Measurements from ENCODE around the gene ADAMTS2.

ADAMTS2 gene

DNA sequence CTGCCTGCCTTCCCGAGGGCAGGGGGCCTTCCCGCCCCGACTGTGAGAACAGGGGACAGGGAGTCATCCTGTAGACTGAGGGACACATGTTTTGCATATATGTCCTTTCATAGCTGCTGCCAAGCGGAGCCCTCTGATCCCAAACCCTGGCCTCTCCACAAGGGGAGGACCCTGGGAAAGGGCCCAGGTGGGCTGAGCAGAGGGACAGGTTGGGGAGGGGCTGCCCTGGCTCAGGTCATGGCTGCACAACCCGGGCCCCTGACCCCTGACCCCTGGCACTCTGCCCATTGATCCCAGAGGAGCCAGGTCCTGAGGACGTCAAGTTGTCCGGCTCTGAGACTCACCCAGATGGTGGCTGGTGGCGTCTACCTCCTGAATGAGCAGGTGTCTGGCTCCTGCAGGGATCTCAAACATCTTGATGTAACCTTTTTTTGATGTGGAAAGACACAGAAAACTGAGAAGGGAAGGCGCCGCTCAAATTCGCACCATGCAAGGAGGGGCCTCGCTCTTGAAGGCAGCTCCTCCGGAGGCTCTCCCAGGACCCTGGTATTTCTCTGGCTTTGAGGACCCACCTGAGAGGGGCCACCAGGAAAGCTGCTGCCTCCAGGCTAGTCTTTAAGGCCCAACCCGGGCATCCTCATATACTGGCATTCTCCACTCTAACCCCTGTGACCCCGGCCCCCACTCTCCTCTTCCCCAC lies 213.2 kb downstream of the ADAMTS2 start:
- no peaks in the 10 kb centered on the region for H3K4me1 ChIP-seq (ENCODE audit: insufficient read depth, poor library complexity, severe bottlenecking)
- peak; percentile 57 for DNase-seq (ENCODE audit: low spot score)
- H3K9me3 ChIP-seq (ENCODE audit: severe bottlenecking), result peaks cover 25% of the 10 kb centered on the region
- ATAC-seq (ENCODE audit: low read depth), result no peak
- no peaks in the 10 kb centered on the region for H3K36me3 ChIP-seq (ENCODE audit: low read depth)
- no peak overlapping the region for H3K27ac ChIP-seq (ENCODE audit: poor library complexity, severe bottlenecking)
- TF ChIP-seq, protein P1, sequence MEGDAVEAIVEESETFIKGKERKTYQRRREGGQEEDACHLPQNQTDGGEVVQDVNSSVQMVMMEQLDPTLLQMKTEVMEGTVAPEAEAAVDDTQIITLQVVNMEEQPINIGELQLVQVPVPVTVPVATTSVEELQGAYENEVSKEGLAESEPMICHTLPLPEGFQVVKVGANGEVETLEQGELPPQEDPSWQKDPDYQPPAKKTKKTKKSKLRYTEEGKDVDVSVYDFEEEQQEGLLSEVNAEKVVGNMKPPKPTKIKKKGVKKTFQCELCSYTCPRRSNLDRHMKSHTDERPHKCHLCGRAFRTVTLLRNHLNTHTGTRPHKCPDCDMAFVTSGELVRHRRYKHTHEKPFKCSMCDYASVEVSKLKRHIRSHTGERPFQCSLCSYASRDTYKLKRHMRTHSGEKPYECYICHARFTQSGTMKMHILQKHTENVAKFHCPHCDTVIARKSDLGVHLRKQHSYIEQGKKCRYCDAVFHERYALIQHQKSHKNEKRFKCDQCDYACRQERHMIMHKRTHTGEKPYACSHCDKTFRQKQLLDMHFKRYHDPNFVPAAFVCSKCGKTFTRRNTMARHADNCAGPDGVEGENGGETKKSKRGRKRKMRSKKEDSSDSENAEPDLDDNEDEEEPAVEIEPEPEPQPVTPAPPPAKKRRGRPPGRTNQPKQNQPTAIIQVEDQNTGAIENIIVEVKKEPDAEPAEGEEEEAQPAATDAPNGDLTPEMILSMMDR (IDR thresholded peaks at IDR 0.05; ENCODE audit: poor library complexity, severe bottlenecking), result no peak
- no peak overlapping the region for H3K4me3 ChIP-seq (ENCODE audit: severe bottlenecking)
- no peaks in the 10 kb centered on the region for H3K27me3 ChIP-seq (ENCODE audit: insufficient read depth, poor library complexity, severe bottlenecking)

DNA sequence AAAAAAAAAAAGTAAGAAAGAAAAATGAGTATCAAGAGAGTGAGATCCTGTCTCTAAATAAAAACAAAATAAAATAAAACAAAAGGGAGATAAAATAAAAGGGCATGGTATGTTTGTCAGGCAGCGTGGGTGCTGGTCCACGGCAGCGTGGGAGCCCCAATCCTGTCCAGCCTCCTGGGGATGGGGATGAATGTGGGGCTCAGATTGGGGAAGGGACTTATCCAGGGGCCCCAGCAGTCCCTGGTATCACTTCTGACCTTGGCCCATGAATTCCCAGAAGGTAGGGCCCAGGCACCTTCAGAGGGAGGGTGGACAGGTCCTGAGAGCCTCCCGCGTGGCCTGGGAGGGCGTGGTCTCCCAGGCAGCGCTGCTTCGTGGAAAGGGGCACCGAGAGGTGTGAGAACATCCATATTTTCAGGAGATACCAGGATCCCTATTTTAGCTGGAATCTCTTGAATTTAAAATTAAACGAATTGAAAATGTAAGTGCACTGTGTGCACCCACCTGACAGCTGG lies 213.9 kb downstream of the ADAMTS2 start:
- Histone ChIP-seq H3K27me3 (ENCODE audit: insufficient read depth, poor library complexity, severe bottlenecking) (no peaks in the 10 kb centered on the region), H3K36me3 (ENCODE audit: low read depth) (no peaks in the 10 kb centered on the region), H3K4me1 (ENCODE audit: insufficient read depth, poor library complexity, severe bottlenecking) (no peaks in the 10 kb centered on the region), H3K4me3 (ENCODE audit: severe bottlenecking) (no peak overlapping the region), H3K27ac (ENCODE audit: poor library complexity, severe bottlenecking) (no peak overlapping the region), H3K9me3 (ENCODE audit: severe bottlenecking) (peaks cover 28% of the 10 kb centered on the region)
- no peak for ATAC-seq (ENCODE audit: low read depth)
- TF ChIP-seq, protein P1 (IDR thresholded peaks at IDR 0.05; ENCODE audit: poor library complexity, severe bottlenecking), result no peak
- peak; percentile 34 for DNase-seq (ENCODE audit: low spot score)

DNA sequence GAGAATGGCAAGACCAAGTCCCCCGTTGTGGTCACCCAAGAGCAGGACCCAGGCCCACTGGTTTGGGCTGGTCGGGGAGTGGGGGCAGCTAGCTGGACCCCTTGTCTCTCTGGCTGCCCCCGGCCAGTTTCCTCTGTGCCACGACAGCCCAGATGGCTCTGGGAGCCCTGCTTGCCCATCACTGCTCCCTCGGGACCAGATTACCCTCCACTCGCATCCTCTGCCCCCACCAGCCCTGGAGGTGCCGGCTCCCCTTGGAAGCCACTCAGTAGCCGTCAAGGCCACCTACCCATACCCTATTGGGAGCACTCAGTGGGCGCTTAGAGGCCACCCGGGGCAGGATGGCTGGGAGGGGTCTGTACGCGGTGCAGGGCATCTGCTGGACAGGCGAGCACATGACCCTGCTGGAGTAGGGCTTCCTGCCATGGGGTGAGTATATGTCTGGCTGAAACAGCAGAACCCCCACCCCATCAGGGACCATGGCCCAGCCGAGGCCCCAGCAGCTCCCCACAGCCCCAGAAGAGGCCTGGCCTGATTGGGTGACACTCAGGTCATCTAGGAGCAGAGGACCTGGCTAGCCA lies 215.1 kb downstream of the ADAMTS2 start:
- no peaks in the 10 kb centered on the region for H3K27me3 ChIP-seq (ENCODE audit: insufficient read depth, poor library complexity, severe bottlenecking)
- H3K36me3 ChIP-seq (ENCODE audit: low read depth), result no peaks in the 10 kb centered on the region
- TF ChIP-seq, protein P1 (IDR thresholded peaks at IDR 0.05; ENCODE audit: poor library complexity, severe bottlenecking), result no peak
- no peaks in the 10 kb centered on the region for H3K4me1 ChIP-seq (ENCODE audit: insufficient read depth, poor library complexity, severe bottlenecking)
- H3K9me3 ChIP-seq (ENCODE audit: severe bottlenecking), result peaks cover 35% of the 10 kb centered on the region
- no peak overlapping the region for H3K4me3 ChIP-seq (ENCODE audit: severe bottlenecking)
- DNase-seq (ENCODE audit: low spot score), result peak; percentile 62
- H3K27ac ChIP-seq (ENCODE audit: poor library complexity, severe bottlenecking), result no peak overlapping the region
- no peak for ATAC-seq (ENCODE audit: low read depth)

DNA sequence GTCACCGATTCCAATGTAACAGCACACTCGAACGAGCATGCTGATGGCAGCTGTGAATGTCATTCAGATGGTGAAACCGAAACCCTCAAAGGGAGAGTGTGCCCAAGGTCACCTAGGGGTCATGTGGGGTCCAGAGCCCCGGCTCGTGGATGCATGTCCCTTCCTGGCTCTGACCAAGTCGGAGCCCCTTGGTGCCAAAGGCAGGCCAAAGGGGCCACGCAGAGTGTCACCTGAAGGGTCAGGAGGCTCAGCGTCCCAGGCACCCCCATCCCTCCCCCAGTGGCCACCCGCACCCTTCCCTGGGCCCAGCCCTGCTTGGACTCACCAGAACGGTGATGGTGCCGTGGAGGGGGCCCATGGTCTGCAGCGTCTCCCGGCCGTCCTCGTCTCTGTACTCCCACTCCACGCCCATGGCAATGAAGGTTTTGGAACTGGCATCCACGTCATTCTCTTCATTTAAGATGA lies 215.6 kb downstream of the ADAMTS2 start:
- no peaks in the 10 kb centered on the region for H3K4me1 ChIP-seq (ENCODE audit: insufficient read depth, poor library complexity, severe bottlenecking)
- H3K27ac ChIP-seq (ENCODE audit: poor library complexity, severe bottlenecking), result no peak overlapping the region
- no peaks in the 10 kb centered on the region for H3K36me3 ChIP-seq (ENCODE audit: low read depth)
- TF ChIP-seq, protein P1 (IDR thresholded peaks at IDR 0.05; ENCODE audit: poor library complexity, severe bottlenecking), result no peak
- DNase-seq (ENCODE audit: low spot score) (peak; percentile 66), ATAC-seq (ENCODE audit: low read depth) (no peak)
- peaks cover 38% of the 10 kb centered on the region for H3K9me3 ChIP-seq (ENCODE audit: severe bottlenecking)
- no peak overlapping the region for H3K4me3 ChIP-seq (ENCODE audit: severe bottlenecking)
- H3K27me3 ChIP-seq (ENCODE audit: insufficient read depth, poor library complexity, severe bottlenecking), result no peaks in the 10 kb centered on the region

DNA sequence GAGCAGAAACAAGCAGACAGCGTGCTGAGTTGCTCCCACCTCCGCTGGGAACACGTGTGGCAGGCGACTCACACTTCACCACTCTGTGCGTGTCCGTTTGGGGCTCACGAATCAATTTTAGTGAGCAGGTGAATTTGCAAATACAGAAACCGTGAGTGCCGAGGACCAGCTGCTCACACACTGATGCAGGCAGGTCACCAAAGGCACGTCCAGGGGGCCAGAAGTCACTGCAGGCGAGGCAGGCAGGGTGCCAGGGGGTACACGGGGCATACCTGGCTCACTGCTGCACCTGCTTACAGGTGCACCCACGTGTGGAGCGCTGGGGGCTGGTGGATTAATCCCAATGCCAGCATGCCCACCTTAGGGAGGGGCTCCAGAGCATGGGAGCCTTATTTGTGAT lies 216.3 kb downstream of the ADAMTS2 start:
- H3K4me3 ChIP-seq (ENCODE audit: severe bottlenecking), result no peak overlapping the region
- no peak for ATAC-seq (ENCODE audit: low read depth)
- H3K36me3 ChIP-seq (ENCODE audit: low read depth), result no peaks in the 10 kb centered on the region
- peaks cover 38% of the 10 kb centered on the region for H3K9me3 ChIP-seq (ENCODE audit: severe bottlenecking)
- H3K4me1 ChIP-seq (ENCODE audit: insufficient read depth, poor library complexity, severe bottlenecking), result no peaks in the 10 kb centered on the region
- H3K27ac ChIP-seq (ENCODE audit: poor library complexity, severe bottlenecking), result no peak overlapping the region
- TF ChIP-seq, protein P1 (IDR thresholded peaks at IDR 0.05; ENCODE audit: poor library complexity, severe bottlenecking), result no peak
- no peaks in the 10 kb centered on the region for H3K27me3 ChIP-seq (ENCODE audit: insufficient read depth, poor library complexity, severe bottlenecking)
- peak; percentile 40 for DNase-seq (ENCODE audit: low spot score)

Data from RWPE2 (cell line).